SK-N-SH (cell line): ENCODE results near the gene H2BK1.

Experiments used
- EZH2phosphoT487 ChIP-seq: fragments of 200-600 bp; sonication (generic); IDR thresholded peaks from 2 replicates; pipeline ENCODE4 v1.6.1; 2017; ENCODE audit warnings: low read depth, mixed run types, mild to moderate bottlenecking, antibody characterized with exemption, moderate library complexity, borderline replicate concordance
- POLR2AphosphoS5 ChIP-seq: IDR thresholded peaks from 2 replicates; pipeline ENCODE4 v1.6.1; 2012; ENCODE audit warnings: low read depth, low read length
- RAD21 ChIP-seq: IDR thresholded peaks from 2 replicates; pipeline ENCODE4 v1.6.1; 2012; ENCODE audit warnings: mild to moderate bottlenecking, low read length
- SIN3A ChIP-seq: IDR thresholded peaks from 2 replicates; pipeline ENCODE4 v1.6.1; 2012; ENCODE audit warnings: low read depth, mild to moderate bottlenecking, low read length, moderate library complexity, borderline replicate concordance
- TF ChIP-seq, protein P1 (sequence below): IDR thresholded peaks from 2 replicates; pipeline ENCODE4 v1.6.1; 2012; ENCODE audit warnings: mild to moderate bottlenecking, low read depth, low read length, moderate library complexity
- TF ChIP-seq, protein P2 (sequence below): fragments of 200-600 bp; sonication (generic); IDR thresholded peaks from 2 replicates; pipeline ENCODE4 v1.6.1; 2017; ENCODE audit warnings: antibody characterized with exemption, mild to moderate bottlenecking, moderate library complexity

DNA sequence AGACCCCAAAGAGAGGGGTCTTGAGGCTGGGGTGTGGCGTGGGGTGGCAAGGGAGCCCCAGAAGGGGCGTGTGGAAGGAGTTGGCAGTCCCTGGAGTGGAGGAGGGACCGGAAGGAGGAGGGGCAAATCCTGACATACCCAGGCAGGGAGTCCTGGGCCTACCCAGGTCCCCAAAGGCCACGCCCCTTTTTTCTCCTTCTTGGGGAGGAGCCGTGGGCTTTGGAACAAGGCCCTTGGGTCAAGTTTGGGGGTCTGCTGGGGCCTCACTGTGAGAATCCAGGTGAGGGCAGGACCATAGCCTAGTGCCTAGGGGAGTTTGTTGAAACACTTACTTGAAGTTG is 39.4 kb upstream of the H2BK1 start:
- TF ChIP-seq SIN3A: no peak
- no peak for TF ChIP-seq POLR2AphosphoS5
- TF ChIP-seq, protein P1, sequence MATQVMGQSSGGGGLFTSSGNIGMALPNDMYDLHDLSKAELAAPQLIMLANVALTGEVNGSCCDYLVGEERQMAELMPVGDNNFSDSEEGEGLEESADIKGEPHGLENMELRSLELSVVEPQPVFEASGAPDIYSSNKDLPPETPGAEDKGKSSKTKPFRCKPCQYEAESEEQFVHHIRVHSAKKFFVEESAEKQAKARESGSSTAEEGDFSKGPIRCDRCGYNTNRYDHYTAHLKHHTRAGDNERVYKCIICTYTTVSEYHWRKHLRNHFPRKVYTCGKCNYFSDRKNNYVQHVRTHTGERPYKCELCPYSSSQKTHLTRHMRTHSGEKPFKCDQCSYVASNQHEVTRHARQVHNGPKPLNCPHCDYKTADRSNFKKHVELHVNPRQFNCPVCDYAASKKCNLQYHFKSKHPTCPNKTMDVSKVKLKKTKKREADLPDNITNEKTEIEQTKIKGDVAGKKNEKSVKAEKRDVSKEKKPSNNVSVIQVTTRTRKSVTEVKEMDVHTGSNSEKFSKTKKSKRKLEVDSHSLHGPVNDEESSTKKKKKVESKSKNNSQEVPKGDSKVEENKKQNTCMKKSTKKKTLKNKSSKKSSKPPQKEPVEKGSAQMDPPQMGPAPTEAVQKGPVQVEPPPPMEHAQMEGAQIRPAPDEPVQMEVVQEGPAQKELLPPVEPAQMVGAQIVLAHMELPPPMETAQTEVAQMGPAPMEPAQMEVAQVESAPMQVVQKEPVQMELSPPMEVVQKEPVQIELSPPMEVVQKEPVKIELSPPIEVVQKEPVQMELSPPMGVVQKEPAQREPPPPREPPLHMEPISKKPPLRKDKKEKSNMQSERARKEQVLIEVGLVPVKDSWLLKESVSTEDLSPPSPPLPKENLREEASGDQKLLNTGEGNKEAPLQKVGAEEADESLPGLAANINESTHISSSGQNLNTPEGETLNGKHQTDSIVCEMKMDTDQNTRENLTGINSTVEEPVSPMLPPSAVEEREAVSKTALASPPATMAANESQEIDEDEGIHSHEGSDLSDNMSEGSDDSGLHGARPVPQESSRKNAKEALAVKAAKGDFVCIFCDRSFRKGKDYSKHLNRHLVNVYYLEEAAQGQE: no peak
- TF ChIP-seq RAD21: no peak
- TF ChIP-seq, protein P2, sequence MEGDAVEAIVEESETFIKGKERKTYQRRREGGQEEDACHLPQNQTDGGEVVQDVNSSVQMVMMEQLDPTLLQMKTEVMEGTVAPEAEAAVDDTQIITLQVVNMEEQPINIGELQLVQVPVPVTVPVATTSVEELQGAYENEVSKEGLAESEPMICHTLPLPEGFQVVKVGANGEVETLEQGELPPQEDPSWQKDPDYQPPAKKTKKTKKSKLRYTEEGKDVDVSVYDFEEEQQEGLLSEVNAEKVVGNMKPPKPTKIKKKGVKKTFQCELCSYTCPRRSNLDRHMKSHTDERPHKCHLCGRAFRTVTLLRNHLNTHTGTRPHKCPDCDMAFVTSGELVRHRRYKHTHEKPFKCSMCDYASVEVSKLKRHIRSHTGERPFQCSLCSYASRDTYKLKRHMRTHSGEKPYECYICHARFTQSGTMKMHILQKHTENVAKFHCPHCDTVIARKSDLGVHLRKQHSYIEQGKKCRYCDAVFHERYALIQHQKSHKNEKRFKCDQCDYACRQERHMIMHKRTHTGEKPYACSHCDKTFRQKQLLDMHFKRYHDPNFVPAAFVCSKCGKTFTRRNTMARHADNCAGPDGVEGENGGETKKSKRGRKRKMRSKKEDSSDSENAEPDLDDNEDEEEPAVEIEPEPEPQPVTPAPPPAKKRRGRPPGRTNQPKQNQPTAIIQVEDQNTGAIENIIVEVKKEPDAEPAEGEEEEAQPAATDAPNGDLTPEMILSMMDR: no peak
- TF ChIP-seq EZH2phosphoT487: no peak
